Fibroblast of villous mesenchyme (primary cell): ENCODE data around the gene RINT1. TPM values are rescaled to one million over a fixed set of nuclear protein-coding genes. Genes with fewer than 3 reads are reported as not detected.

ENCODE experiments used
- DNase-seq: peaks from one replicate; pipeline ENCODE4 v3.0.0-alpha.2; 2010; ENCODE audit warnings: low read depth
- H3K4me3 ChIP-seq: 2 replicates; pipeline ENCODE4 v1.5.1; 2011; ENCODE audit warnings: low read depth, mild to moderate bottlenecking, low read length
- total RNA-seq: library from RNA; depleted of rRNA; stranded (reverse); fragments of >200 nt; gene quantifications from 2 replicates; pipeline ENCODE4 v1.2.3, GENCODE V29; 2012
- TF ChIP-seq, protein P1 (sequence below): IDR thresholded peaks from 2 replicates; pipeline ENCODE4 v1.5.1; 2012; ENCODE audit warnings: low read depth, mild to moderate bottlenecking, low read length; ENCODE audit not compliant: insufficient read depth

Gene RINT1
- total RNA-seq, 1 donor: 22.5 TPM

DNA sequence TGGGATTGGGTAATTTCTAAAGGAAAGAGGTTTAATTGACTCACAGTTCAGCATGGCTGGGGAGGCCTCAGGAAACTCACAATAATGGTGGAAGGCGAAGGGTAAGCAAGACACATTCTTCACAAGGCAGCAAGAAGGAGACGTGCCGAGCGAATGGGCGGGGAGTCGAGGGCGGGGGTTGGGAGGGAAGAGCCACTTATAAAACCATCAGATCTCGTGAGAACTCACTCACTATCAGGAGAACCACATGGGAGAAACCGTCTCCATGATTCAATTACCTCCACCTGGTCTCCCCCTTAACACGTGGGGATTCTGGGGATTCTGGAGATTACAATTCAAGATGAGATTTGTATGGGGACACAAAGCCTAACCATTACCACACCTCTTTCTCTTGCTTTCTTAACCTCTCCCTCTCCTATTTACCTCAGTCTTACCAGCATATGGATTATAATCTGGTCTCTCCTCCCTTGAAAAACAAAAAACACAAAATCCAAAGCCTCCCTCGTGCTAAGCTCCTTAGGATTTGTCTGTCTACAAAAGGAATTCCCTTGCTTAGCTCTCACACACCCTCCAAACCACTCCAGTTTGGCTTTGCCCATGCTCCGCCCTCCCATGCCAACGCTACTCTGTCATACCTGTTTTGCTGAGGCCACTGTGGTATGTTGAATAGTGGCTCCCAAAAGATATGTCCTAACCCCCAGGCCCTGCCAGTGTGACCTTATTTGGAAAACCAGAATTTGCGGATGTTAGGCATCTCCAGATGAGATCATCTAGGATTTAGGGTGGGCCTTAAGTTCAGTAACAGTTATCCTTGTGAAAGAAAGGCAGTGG lies 68.9 kb downstream of the RINT1 start:
- TF ChIP-seq, protein P1, sequence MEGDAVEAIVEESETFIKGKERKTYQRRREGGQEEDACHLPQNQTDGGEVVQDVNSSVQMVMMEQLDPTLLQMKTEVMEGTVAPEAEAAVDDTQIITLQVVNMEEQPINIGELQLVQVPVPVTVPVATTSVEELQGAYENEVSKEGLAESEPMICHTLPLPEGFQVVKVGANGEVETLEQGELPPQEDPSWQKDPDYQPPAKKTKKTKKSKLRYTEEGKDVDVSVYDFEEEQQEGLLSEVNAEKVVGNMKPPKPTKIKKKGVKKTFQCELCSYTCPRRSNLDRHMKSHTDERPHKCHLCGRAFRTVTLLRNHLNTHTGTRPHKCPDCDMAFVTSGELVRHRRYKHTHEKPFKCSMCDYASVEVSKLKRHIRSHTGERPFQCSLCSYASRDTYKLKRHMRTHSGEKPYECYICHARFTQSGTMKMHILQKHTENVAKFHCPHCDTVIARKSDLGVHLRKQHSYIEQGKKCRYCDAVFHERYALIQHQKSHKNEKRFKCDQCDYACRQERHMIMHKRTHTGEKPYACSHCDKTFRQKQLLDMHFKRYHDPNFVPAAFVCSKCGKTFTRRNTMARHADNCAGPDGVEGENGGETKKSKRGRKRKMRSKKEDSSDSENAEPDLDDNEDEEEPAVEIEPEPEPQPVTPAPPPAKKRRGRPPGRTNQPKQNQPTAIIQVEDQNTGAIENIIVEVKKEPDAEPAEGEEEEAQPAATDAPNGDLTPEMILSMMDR: no peak
- no peak overlapping the region for H3K4me3 ChIP-seq
- no peak for DNase-seq

GRCh38 chr7:105602325-105603305 lies 70.6 kb downstream of the RINT1 start:
- peak; percentile 53 for DNase-seq
- TF ChIP-seq, protein P1: no peak

GRCh38 chr7:105610165-105610930 lies 78.3 kb downstream of the RINT1 start:
- TF ChIP-seq, protein P1: no peak

More at GRCh38 chr7:105602325-105603305, 70.6 kb downstream of the RINT1 start:
- H3K4me3 ChIP-seq: no peak overlapping the region

DNA sequence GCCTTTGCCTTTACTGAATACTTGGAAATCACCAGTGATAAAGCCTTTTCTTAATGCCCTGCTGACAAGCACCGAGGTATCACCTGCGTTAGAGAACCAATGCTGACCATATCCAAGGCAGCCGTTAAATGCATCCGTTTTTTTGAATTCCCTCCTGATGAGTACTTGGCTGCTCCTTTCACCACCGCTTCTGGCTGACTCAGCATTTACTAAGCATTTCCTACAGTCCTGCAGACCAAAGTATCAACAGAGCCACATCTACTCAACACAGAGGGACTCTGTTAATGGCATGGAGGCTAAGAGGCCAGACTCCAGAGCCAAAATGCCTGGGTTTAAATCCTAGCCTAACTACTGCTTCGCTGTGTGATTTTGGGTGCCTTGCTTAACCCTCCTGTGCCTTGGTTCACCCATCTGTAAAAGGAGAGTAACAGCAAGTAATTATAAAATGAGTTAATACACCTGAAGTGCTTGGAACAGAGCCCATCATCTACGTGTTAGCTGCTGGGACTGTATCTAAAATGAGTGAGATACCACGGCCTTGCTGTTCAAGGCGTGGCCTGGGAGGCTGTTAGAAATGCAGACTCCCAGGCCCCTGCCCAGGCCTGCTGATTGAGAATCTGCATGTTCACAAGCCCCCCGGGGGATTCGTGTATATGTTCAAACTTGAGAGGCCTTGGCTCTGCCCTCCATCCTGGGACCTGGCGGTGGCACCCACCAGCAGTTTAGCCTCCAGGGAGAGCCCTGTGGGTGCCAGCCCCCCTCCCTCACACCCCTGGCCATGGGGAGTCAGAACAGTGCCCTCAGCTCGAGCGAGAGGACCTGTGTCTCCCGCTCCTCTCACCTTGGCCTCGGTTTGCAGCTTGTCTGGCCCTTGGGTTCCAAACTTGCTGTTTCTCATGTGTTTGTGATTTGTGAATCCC lies 80.1 kb downstream of the RINT1 start:
- peak; percentile 11 for DNase-seq
- H3K4me3 ChIP-seq: no peak overlapping the region
- TF ChIP-seq, protein P1: no peak

More at GRCh38 chr7:105610165-105610930, 78.3 kb downstream of the RINT1 start:
- no peak for DNase-seq
- H3K4me3 ChIP-seq: no peak overlapping the region

DNA sequence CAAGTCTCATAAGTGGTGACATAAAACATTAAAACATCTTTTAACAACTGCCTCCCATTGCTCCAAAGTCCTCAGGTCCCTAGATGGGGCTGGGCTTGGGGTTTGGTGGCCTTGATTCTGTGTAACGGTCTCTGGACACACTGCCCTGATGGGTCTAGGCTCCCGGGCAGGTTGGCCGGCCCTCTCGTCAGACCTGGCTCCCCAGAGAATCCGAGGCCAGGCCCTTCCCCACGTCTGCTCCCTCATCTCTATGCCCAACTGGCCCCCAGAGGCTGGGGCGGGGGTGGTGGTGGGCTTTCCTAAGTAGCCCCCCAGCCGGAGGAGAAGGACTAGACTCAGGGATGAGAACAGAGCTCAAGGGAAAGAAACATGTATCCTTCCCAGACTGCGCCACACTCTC lies 80.8 kb downstream of the RINT1 start:
- DNase-seq: no peak
- H3K4me3 ChIP-seq: no peak overlapping the region
- TF ChIP-seq, protein P1: no peak
